BE2C (cell line): Measurements from ENCODE around the gene LBX2.

Experiments
- DNase-seq: peaks from one replicate; pipeline ENCODE4 v3.0.0-alpha.2; 2020
- H3K27me3 ChIP-seq: fragments of 250-450 bp; sonication (Bioruptor Pico); 2 replicates; pipeline ENCODE4 v1.5.1; 2020; ENCODE audit warnings: mild to moderate bottlenecking
- H3K36me3 ChIP-seq: fragments of 250-450 bp; sonication (Bioruptor Pico); 2 replicates; pipeline ENCODE4 v1.5.1; 2020; ENCODE audit warnings: mild to moderate bottlenecking
- H3K4me1 ChIP-seq: fragments of 250-450 bp; sonication (Bioruptor Pico); 2 replicates; pipeline ENCODE4 v1.5.1; 2020
- H3K4me3 ChIP-seq: 2 replicates; pipeline ENCODE4 v1.5.1; 2011; ENCODE audit warnings: low read depth, low read length
- H3K9me3 ChIP-seq: fragments of 250-450 bp; sonication (Bioruptor Pico); 2 replicates; pipeline ENCODE4 v1.5.1; 2020
- TF ChIP-seq, protein P1 (sequence below): IDR thresholded peaks from 2 replicates; pipeline ENCODE4 v1.5.1; 2012; ENCODE audit warnings: mild to moderate bottlenecking, low read depth, low read length

Gene LBX2

DNA sequence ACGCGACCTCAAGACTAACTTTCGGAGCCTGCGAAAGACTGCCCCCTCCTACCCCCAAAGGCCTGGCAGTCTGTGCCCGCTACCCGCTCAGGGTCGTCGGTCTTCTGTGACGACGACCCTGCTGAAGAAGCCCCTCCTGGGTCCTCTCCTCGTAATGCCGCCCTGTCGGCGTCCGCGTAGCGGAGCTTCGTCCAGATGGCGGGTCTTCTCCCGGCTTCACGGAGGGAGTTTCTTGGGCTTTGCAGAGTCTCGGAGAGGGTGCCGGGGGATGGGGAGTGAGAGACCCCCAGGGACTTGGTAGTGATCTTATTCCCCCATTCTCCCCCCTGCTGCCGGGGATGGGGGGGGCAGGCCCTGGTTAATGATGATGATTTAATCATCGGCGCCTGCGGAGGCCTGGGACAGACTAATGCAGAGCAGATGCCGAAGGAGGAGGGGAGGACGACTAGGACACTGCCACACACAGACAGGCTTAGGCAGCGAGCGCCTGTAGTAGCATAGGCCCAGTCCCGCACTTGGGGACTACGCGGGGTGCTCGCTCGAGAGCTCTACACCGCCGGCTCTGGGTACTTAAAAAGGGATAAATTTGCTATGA is 8.6 kb upstream of the LBX2 start:
- Histone ChIP-seq H3K27me3 (no peaks in the 10 kb centered on the region), H3K4me1 (peaks cover 11% of the 10 kb centered on the region), H3K36me3 (peaks cover 26% of the 10 kb centered on the region), H3K9me3 (no peaks in the 10 kb centered on the region), H3K4me3 (peak overlapping the region; percentile 75)
- peak; percentile 91 for DNase-seq
- TF ChIP-seq, protein P1, sequence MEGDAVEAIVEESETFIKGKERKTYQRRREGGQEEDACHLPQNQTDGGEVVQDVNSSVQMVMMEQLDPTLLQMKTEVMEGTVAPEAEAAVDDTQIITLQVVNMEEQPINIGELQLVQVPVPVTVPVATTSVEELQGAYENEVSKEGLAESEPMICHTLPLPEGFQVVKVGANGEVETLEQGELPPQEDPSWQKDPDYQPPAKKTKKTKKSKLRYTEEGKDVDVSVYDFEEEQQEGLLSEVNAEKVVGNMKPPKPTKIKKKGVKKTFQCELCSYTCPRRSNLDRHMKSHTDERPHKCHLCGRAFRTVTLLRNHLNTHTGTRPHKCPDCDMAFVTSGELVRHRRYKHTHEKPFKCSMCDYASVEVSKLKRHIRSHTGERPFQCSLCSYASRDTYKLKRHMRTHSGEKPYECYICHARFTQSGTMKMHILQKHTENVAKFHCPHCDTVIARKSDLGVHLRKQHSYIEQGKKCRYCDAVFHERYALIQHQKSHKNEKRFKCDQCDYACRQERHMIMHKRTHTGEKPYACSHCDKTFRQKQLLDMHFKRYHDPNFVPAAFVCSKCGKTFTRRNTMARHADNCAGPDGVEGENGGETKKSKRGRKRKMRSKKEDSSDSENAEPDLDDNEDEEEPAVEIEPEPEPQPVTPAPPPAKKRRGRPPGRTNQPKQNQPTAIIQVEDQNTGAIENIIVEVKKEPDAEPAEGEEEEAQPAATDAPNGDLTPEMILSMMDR, result no peak

DNA sequence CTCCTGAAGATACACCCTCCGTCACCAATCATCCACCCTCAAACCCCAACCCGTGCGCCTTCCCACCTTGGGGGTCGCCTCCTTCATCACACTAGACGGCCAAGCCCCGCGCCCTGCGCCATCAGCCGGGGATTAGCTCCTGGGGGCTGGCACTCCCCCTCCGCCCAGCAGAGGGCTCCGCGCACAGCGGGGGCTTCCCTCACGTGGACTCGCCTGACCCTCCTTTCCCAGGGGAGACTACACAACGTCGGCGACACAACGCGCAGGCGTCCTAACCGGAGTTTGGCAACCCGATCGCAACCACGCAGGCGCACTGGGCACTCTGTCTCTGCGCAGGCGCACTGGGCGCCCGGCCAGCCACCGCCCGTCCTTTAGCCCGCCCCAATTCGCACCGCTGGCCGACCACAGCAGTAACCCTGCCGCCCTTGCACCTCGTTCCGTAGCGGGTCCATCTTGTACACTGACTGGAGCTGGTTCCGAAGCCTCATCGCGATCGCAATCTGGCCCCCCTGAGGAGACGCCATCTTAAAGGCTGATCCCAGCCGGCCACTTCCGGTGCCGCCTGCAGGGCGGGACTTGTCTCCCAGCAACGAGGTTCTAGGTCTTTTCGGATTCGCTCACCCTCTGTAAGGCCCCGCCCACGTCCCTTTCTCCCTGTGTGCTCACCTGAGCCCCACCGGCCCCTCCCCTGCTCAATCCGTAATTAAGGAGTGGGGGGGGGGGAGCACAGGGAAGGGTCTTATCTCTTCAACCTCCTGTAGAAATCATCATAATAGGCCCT is 7.9 kb upstream of the LBX2 start, which contains the start of gene PCGF1:
Gene PCGF1 (minus strand): TSS at position 551 of the 781 bp plus-strand sequence. CDS start 27 bp downstream, at position 524.
- Histone ChIP-seq H3K36me3 (peaks cover 26% of the 10 kb centered on the region), H3K9me3 (no peaks in the 10 kb centered on the region), H3K4me3 (peak within 1 kb of the TSS; percentile 75), H3K27me3 (no peaks in the 10 kb centered on the region), H3K4me1 (peaks cover 6% of the 10 kb centered on the region)
- DNase-seq, result peak; percentile 95
- TF ChIP-seq, protein P1, result peak; percentile 61

DNA sequence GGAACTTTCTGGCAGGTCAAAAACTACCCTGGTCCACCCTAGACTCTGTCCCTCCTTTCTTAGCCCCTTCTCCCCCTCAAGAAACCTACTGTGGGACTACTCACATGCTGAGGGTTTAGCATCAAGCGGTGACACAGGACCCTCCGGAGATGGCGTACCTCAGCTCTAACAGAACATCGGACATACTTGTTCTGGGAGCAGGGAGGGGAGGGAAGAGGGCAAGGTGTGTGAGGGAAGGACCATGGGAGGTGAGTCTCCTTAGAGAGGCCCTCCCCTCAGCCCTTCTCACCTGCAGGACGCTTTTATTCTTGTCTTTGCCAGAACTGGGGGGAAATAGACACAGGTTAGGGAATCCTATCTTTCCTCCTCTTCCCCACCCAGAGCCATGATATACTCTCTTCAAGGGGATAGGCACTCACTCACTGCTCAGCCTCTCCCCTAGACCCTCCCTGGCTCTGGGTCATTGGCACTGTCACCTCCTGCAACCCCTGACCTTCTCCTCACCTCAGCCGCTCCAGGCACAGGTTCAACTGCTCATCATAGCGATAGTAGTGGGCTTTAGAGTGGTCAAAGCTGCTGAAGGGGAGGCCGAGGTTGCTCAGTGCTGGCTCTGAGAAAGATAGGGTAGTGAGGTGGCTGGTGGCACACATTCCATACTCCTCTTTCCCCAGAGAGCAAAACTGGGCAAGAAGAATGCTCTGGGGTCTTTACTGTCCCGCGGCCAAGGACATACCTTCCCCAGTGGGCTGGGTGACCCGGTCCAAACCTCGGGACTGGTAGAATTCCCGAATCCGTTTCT is 6.2 kb upstream of the LBX2 start:
- Histone ChIP-seq H3K27me3 (no peaks in the 10 kb centered on the region), H3K4me3 (peak overlapping the region; percentile 75), H3K9me3 (no peaks in the 10 kb centered on the region), H3K36me3 (peaks cover 26% of the 10 kb centered on the region), H3K4me1 (peaks cover 9% of the 10 kb centered on the region)
- DNase-seq, result no peak
- TF ChIP-seq, protein P1, result no peak

DNA sequence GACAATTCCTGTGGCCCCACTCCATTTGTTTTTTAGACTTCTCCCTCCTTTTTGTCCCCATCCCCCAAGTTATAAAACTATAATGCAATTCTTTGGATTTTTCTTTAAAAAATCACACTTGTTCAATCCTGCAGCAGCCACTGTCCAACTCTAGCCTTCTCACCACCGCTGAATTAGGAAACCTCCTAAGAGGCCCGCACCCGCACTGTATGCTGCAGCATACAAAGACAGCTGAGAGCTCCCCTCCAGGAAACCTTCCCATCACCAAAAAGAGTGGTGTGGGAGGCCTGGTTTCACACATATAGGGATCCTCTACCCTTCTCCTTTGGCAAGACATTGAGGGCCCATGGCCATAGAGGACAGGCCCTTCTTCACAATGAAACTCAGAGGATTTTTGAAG is 5.2 kb upstream of the LBX2 start:
- Histone ChIP-seq H3K36me3 (peaks cover 26% of the 10 kb centered on the region), H3K4me1 (peaks cover 11% of the 10 kb centered on the region), H3K9me3 (no peaks in the 10 kb centered on the region), H3K27me3 (no peaks in the 10 kb centered on the region), H3K4me3 (no peak overlapping the region)
- no peak for DNase-seq
- TF ChIP-seq, protein P1, result no peak

DNA sequence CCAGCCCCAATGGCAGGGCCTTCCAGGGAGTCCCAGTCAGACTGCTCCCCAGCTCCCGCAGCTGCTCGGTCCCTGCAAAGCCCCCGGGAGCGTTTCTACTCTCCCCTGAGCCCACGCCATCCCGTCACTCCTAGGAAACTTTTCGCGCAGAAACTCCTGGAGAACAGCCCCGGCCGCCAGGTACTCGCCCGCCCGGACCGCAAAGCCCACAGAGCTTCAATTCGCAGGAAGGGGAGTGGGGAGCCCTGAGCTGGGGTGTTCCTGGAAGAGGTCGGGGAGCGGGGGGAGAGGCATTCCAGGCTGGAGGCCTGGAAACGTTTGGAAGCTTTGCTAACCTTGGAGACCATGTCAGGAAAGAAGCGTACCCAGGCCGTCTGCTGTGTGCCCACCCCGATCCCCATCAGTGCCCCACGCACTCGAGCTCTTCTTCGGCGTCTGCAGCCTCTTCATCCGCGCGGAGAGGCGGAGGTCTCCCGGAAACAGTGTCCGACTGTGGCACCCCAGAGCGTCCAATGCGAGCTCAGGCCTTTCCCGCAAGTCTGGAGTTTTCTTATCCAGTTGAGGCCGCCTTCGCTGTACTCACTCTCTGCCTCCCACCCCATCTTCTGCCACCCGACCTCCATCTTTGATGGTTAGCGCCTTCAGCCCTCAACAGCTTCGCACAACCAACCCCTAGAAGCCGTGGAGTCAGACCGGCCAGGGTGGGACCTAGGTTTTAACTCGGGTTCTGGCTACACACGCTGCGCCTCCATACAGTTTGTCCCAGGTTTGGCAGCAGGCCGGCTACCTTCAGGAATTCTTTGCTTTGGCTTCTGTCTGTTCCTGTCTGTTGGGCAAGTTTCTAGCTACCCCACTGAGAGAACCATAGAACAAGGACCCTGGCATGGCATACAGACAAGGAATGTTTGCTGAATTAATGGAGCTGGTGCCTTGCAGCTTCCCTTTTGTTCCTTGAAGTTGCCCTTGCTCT is 4.4 kb upstream of the LBX2 start:
- H3K27me3 ChIP-seq, result no peaks in the 10 kb centered on the region
- peaks cover 10% of the 10 kb centered on the region for H3K4me1 ChIP-seq
- no peaks in the 10 kb centered on the region for H3K9me3 ChIP-seq
- H3K4me3 ChIP-seq, result no peak overlapping the region
- H3K36me3 ChIP-seq, result peaks cover 26% of the 10 kb centered on the region
- TF ChIP-seq, protein P1, result no peak
- DNase-seq, result no peak
